NOMO-1 treated with DMSO at 0.1 percent for 48 hours (cell line): ENCODE measurements around the gene PCP4.

Experiments used
- DNase-seq: peaks from one replicate; lab custom pipeline; 2025; ENCODE audit not compliant: unreplicated experiment; lab: John Stamatoyannopoulos, UW

PCP4 gene

DNA sequence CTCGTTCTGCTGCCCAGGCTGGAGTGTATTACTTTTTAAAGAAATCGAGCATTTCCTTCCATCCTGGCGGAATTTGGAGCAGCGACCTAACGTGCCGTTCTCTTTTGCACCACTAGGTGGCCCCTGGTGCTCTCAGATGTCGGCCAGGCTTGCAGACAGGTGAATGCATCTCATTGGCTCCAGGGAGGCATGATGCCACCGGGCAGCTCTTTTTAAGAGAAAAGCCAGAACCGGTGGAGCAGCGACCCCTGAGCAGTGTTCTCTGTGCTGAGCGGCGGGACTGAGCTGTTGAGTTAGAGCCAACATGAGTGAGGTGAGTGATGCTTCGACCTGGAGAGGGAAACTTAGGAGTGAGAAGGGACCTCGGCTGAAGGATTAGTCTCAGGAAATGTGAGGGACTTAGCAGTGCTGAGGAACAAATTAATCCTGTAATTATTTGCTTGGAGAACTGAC lies at the start of gene PCP4:
TSS of gene PCP4 (plus strand) at position 241 of the 453 bp plus-strand sequence. CDS start at position 305, 64 bp downstream.
- DNase-seq, result peak; percentile 27

DNA sequence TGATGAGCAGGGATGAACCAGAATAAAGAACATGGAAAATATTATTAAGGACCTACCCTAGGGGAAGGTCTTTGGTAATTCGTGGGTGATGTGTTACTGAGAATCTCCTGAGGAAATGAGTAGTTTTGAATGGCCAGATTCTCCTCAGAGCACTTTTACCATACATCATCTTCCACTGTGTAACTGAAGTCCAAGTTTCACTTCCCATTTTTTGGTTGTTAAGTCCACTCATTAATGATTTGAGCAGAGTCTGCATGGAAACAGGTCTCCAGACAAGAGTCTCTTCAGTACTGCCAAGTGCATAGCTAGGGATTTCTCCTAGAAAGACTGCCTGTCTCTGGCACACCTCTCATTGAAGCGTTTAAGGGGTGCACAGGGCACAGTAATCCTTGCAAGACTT lies 48.7 kb upstream of the PCP4 start:
- peak; percentile 42 for DNase-seq

DNA sequence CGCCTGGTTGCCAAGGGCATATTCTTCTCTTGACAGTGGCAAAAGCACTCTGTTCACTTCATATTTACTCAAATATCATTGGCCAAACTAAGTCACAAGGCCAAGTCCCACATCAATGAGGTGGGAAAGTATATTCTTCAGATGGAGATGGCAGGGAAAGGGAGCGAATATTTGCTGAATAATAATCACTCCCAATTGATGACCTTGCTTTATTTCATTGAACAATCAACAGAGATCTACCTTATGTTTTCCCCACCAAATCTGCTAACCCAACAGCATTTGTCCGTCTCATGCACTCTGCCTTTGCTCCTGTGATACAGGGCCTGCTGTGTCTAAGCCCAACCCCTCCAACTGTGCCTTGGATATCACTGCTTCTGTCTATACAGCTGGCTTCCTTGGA lies 45.2 kb upstream of the PCP4 start:
- no peak for DNase-seq

DNA sequence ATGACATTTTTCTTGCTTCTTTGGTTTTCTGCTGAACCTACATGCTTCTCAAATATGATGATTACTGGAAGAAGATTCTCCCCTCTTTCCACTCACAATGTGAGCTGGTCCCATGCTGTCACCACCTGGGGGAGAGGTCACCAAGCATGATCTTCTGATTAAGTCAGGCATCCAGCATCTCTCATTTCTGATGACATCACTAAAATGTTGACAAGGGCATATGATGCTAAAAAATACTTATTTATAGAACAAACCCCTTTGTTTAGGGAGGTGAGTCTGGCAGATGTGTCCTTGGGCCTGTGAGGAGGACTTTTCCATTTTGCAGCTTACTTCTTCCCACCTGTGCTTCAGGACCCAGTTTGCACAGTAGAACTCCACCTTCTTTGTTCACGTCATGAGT lies 42.0 kb upstream of the PCP4 start:
- no peak for DNase-seq

DNA sequence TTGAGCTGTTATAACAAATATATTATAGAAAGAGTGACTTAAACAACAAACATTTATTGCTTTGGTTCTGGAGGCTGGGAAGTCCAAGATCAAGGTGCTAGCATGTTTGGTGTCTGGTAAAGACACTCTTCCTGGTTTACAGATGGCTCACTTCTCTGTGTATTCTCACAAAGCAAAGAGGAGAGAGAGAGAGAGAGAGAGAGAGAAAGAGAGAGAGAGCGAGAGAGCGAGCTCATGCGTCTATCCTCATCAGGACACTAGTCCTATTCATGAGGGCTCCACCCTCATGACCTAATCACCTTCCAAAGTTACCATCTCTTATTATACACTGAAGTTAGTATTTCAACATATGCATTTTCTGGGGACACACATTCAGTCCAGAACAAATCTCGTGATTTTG lies 32.7 kb upstream of the PCP4 start:
- DNase-seq, result no peak

DNA sequence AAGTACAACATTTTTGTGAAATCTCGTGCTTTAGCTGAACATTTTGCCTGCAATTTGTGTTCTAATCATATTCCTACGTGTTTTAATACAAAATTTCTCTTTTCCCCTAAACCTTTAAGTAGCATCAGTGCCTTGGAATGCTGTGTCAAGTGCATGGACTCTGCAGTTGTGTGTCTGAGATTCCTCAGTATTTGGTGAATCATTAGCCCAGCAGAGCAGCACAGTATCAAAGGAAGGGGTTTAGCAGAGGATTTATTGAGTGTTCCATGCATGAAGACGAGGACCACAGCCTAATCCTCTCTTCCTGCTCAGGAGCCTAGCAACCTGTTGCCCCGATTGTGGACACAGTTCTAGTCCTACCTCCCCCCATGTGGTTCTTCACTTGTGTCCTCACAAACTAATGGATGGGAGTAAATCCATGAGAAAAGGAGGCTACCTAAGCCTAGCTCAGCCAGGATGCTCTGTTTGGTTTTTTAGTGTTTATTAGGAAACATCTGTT lies 29.3 kb upstream of the PCP4 start:
- DNase-seq, result no peak

DNA sequence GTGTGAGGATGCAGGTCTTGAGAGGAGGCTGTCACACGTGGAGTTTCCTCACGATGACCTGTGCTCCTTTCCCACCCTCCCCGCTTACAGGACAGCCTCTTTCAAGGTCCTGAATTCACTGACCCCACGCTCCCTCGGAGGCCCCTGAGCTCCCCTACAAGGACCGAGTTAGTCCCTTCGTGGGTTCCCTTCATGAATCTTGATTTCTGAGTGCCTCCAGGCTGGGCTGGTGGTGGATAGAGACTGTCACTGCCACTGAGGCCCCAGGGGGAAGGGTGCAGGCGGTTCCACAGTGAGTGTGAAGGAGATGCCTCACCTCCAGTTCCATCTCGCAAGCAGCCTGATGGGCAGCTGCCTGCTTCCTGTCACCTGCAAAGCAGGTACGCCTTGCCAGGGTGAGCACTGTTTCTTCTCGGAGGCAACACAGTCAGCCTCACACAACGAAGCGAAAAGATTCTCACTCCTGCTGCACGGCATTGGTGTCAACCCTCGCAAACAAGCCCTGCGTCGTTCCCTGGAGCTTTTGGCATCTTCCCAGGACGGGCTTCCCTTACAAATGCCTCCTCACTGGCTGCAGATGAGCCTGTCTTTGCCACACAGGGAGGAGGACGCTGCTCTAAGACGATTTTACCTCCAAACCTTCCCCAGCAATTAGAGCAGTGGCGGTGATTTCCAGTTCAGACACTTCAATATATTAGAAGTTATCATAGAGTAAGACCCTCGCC lies 26.7 kb upstream of the PCP4 start:
- DNase-seq, result no peak

DNA sequence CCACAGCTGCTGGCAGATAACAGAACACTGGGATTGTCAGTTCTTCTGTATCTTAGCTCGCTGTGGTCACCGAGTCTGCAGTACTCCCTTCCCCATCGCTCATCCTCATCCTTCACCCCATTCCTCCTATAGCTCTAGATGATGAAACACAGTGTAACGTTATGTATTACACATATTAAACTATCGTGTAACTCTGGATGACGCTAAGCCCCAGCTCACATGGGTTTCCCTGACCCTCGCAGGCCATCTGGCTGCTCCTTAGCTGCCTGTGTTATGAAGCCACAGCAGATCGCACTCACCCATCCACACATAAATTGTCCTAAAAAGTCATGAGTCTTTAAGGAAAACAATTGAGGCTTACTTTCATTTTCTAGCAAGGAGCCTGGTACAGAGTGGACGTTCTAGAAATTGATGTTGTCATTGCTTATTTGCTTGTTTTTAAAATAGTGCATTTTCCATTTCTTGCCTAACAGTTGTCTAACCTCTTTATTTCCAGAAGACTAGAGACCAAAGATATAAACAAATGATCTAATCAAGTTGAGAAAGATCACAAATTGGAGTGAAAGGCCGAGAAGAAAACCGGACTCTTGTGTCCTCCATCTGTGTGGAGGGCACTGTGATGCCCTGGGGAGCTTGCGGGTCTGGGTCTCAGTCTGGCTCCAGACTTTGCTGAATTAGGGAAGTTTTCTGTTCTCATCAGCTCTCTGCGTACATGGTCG lies 24.3 kb upstream of the PCP4 start:
- no peak for DNase-seq

DNA sequence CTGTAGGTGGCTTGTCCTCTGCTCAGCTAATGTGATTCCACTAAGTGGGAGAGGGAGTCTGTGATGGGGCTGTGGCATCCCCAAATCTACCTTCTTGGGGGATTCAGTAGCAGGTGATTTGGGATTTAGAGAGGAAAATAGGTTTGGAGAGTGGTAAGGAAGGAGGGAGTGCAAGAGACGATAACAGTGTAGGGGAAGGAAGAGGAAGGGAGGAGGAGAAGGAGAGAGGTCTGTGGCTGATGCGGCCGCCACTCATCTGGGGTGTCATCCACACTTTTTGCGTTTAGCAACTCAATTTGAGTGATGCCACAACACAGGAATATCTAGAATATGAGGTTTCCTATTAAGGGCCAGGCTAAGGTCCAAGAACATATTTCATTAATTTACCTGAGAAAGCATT lies 23.8 kb upstream of the PCP4 start:
- DNase-seq, result no peak

DNA sequence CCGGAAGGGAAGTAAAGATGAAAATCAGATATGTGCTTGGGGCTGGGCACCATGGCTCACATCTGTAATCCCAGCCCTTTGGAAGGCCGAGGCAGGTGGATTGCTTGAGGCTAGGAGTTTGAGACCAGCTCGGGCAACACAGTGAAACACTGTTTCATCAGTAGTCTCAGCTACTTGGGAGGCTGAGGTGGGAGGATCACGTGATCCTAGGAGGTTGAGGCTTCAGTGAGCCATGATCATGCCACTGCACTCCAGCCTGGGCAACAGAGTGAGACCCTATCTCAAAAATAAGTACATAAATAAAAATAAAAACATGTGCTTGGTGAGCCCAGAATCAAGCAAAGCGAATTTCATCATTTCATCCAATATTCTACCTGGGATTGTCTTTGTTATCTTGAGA lies 23.3 kb upstream of the PCP4 start:
- DNase-seq, result no peak

DNA sequence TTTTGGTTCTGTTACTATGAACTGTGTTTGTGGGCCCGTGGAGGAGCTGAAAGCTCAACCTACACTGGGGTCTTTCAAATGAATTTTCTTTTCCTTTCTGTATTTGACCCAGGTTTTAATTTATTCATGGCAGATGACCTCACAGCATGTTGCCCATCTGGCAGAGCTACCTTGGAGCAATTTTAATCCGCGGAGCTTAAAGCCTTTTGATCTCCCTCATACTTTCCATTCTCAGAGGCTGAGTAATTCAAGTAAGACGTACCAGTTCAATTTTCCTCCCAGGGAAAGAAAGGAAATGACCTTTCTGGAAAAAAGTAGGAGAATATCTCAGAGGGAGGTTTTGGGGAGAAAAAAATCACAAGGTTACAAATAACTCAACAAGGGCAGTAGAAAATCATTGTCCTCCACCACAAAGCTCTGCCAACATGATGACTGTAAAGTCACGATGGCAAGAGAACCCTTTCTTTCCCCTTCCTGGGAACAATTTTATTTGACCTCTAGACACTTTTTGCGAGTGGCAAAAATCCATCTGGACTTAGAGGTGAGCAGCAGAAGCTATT lies 21.6 kb upstream of the PCP4 start:
- no peak for DNase-seq

DNA sequence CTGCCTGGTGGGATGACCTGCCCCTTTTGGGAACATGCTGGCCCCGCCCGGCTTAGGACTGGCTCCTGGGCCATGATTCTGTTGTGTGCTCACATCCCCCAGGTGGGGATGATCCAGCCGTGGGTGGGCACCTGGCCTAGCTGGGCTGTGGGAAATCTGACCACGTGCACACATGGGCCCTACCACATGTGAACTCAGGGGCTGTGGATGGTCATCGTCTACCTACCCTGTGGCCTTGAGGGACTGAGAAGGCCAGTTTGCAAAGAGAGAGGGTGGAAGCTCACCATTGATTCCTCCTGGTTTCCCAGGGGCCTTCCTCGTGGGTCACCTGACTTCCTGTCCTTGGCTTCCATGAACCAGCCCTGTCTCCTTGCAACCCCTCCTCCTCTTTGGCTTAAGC lies 19.4 kb upstream of the PCP4 start:
- DNase-seq, result no peak

DNA sequence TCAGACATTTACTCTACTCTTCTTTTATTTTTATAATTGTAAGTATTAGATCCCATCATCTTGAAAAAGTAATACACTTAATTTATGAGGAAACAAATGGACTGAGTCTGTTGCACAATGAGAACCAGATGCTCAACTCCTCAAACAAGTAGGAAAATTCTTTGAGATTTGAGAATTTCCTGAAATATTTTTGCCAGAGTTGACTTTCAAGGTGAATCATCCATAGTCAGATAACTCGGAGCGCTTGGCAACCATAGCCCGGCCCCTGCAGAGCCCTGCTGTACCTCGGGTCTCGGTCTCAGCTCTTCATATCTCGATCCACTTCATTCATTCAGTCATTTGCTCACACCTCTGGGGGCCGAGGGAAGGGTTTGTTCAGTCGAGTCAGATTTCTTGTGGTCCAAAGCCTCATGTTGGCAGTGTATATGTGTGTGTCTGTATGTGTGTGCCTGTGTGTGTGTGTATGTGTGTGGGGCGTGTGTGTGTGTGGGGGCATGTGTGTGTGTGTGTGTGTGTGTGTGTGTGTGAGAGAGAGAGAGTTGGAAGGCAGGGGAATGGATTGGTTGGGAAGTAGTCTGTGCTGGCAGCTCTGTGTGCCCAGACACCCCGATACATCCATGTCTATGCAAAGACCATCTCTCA lies 18.1 kb upstream of the PCP4 start:
- no peak for DNase-seq

DNA sequence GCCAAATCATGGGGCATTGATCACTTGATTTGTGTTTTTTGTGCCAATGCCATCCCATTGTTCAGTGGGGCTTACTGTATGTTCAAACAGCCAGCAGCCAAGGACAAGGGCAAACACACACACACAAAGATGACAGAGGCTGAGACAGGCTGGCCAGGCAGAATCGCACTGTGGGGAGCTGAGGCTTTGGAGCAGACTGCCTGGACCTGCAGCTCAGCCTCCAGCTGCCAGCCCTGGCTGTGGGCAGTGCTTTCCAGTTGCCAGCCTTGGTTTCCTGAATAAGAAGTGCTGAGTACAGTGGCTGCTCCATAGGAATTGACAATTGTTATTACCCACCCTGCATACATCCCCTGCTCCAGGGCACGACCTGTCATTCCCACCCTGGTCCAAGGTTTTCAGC lies 16.9 kb upstream of the PCP4 start:
- no peak for DNase-seq

DNA sequence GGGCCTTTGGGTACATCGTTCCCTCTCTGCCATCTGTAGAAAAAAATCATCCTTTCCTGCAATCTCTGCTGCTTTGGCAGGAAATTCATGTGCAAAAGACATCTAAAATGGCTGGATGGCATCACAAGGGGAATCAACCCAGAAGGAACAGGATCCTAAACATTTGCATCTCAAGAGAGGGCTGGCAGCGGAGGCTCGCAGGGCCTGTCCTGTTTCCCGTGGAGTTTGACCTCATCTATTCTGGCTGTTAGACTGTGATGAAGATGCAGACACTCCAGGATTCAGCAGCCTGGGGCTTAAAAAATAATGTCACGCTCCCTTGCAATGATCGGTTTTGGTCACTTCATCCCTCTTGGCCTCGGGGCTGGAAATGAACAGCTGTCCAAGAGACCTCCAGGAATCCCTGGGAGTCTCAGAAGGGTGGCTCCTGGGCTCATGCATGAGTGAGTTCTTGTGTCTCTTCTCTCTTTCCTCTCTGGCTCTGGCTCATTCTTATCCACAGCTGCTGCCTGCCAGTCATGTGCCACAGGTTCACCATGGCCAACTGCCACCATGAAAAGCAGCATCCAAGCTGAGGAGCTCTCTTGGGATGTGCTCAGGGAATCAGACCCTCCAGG lies 16.1 kb upstream of the PCP4 start:
- DNase-seq, result no peak

DNA sequence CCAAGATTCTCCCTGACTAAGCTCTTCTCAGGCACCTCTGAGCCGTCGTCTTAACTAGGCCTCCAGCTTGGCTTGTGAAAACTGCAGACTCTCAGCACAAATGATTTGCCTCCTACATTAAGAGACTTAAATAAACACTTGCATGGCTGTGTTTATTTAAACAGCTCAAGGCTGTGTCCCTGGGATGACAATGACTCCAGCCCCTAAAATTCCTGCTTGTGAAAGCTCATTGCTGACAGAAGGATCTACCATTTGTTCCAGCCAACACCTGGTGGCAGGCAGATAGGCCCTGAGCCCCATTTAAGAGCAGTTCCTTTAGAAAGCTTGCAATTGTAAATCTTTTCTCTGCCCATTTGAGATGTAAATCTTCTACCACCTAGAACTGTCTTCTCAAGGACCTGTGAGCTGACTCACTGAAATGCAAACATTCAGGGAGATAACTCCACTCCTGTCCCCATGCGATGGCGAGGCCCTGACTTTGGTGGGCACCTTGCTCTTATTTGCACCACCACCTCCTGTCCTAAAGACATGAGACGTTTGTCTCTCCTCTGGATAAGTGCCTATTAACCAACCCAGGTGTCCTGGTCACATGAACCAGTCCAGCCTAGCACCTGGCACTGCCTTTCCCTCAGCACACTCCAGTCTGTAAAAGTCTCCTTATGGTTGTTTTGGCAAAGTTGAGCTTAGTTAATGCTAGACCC lies 15.1 kb upstream of the PCP4 start:
- no peak for DNase-seq

DNA sequence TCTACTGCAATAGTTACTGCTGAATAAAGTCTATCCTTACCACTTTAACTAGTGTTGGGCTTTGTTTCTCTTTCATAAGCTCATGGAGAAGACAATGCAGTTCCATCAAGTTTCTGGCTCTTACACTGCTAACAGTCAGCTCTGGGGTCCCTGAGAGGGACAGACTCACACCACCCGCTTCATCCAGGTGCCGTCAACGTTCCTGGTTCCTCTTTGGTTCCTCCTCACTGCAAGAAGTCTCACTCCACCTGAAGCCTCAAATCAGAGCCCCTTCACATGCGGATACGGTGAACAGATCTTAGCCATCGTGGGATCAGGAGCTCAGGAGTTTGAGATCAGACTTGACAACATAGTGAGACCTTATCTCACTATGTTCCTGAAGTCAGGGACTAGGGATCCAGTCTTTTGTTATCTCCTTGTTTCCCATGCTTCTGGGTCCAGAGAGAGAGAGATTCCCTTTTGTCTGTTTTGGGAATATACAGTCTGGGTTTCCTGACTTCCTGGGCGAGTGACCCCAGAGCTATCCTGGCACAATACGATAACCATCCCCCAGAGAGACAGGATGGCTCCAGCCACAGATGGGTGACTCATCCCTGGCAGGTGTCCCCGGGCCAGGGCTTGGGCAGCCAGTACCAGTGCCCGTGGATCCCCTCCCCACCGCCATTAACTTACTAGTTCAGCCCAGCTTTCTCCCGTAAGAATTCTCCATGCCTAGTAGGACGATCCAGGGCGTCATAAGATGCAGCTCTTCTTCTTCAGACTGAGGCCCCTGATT lies 14.3 kb upstream of the PCP4 start:
- no peak for DNase-seq

DNA sequence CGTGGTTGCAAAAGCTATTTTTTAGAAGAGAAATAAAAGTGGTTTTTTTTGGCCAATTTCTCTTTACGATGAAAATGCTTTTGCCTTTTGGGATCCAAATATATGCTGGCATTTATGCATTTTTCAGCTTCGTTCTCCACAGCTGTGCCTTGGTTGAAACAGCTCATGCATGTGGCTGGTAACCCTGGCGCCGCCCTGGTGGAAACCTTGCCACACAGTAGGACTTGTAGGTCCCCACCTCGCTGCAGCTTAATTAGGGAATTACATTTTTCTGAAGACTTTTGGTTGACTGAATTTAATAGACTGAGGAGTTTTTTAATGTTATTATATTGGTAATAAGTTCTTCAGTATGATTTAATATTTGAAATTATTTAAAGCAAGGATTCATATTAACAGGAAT lies 12.7 kb upstream of the PCP4 start:
- DNase-seq, result no peak

DNA sequence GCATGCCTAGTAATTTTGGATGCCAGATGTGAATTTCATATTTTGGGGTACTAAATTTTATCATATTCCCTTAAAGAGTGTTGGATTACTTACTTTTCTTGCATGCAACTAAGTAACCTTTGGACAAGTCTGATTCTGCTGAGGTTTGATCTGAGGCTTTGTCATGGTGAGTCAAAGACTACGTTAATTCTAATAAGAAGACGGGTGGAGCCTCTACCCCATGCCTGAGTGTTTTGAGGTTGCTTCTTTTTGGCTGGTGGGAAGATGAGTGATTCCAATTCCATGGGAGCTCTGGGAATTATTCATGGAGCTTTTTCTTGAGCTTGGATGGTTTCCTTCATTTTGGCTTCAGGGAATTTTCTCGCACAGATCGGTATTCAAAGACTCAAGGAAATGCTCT lies 11.6 kb upstream of the PCP4 start:
- DNase-seq, result no peak

DNA sequence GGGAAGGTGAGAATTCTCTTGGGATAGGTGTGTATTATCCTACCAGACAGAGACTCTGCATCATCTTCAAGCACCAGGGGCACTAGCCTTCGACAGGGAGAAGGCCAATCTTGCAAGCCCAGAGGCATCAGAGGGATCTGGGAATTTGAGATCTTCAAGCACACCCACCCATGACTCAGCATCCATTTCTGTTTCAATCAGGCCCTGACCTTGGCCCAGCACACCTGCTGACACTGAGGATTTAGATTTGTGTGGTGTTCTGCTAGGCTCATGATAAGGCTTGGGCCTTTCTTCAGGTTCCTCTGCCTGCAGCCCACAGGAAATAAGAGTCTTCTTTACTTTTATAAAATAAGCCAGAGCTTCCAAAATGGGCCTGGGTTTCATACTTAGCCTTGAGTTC lies 6.6 kb upstream of the PCP4 start:
- DNase-seq, result no peak
